Fibroblast of lung (primary cell): ENCODE data around the gene CTNND2. TPM values are rescaled to one million over a fixed set of nuclear protein-coding genes. Genes with fewer than 3 reads are reported as not detected.
"Not testable (repeated sequence)": the region's sequence is repeated elsewhere in the genome, so short reads cannot be mapped to it uniquely, and the experiment has no call there.

ENCODE experiments used
- DNase-seq, 2 donors: peaks; one replicate each; pipeline versions ENCODE4 v3.0.0 to v3.0.0-alpha.2; 2010; ENCODE audit warnings: low read depth in 2 of 2
- H2AFZ ChIP-seq: 2 replicates; pipeline ENCODE4 v1.5.1; 2012; ENCODE audit warnings: low read length, control low read depth, inconsistent platforms
- H3K27ac ChIP-seq: 2 replicates; pipeline ENCODE4 v1.5.1; 2011; ENCODE audit warnings: low read length, control low read depth; ENCODE audit not compliant: insufficient read depth
- H3K27me3 ChIP-seq: 2 replicates; pipeline ENCODE4 v1.5.1; 2011; ENCODE audit warnings: mild to moderate bottlenecking, low read length; ENCODE audit not compliant: control insufficient read depth, insufficient read depth
- H3K36me3 ChIP-seq: 2 replicates; pipeline ENCODE4 v1.5.1; 2011; ENCODE audit warnings: low read length; ENCODE audit not compliant: control insufficient read depth, insufficient read depth
- H3K4me1 ChIP-seq: 2 replicates; pipeline ENCODE4 v1.5.1; 2011; ENCODE audit warnings: low read length; ENCODE audit not compliant: control insufficient read depth, insufficient read depth; ENCODE audit errors: extremely low read depth
- H3K4me2 ChIP-seq: 2 replicates; pipeline ENCODE4 v1.5.1; 2011; ENCODE audit warnings: low read length, control low read depth; ENCODE audit not compliant: insufficient read depth; ENCODE audit errors: extremely low read depth
- H3K4me3 ChIP-seq, 4 experiments: fragments of 200-600 bp in 1 of 4; sonication (generic) in 1 of 4; replicated peaks in 1 of 4; 2 replicates each; pipeline ENCODE4 v1.5.1; 2011 to 2016; ENCODE audit warnings: low read length in 4 of 4, low read depth in 3 of 4, mild to moderate bottlenecking in 3 of 4, control low read depth in 2 of 4, inconsistent platforms in 1 of 4, mixed read lengths in 1 of 4; ENCODE audit not compliant: insufficient read depth in 1 of 4; ENCODE audit errors: control extremely low read depth in 1 of 4
- H3K79me2 ChIP-seq: 2 replicates; pipeline ENCODE4 v1.5.1; 2012; ENCODE audit warnings: mild to moderate bottlenecking, low read length, inconsistent platforms; ENCODE audit not compliant: control insufficient read depth, insufficient read depth
- H3K9ac ChIP-seq: 2 replicates; pipeline ENCODE4 v1.5.1; 2011; ENCODE audit warnings: mild to moderate bottlenecking, low read length, control low read depth; ENCODE audit not compliant: insufficient read depth
- H3K9me3 ChIP-seq: 2 replicates; pipeline ENCODE4 v1.5.1; 2012; ENCODE audit warnings: low read depth, low read length; ENCODE audit not compliant: control insufficient read depth, insufficient read depth
- H4K20me1 ChIP-seq: 2 replicates; pipeline ENCODE4 v1.5.1; 2011; ENCODE audit warnings: low read length; ENCODE audit not compliant: control insufficient read depth, insufficient read depth; ENCODE audit errors: extremely low read depth
- CTCF ChIP-seq, 2 donors: IDR thresholded peaks in 1 of 2; conservative IDR thresholded peaks in 1 of 2; 1 replicate in 1 of 2; 2 replicates in 1 of 2; pipeline ENCODE4 v1.5.1; 2011 to 2012; ENCODE audit warnings: low read length in 2 of 2, control low read depth in 1 of 2, inconsistent platforms in 1 of 2, low read depth in 1 of 2, mild to moderate bottlenecking in 1 of 2
- EZH2 ChIP-seq: IDR thresholded peaks from 2 replicates; pipeline ENCODE4 v1.5.1; 2012; ENCODE audit warnings: low read length, control low read depth, mild to moderate bottlenecking; ENCODE audit errors: missing control alignments
- polyA plus RNA-seq, 2 donors: library from polyadenylated mRNA; depleted of rRNA in 1 of 2; stranded (reverse) in 1 of 2; unstranded in 1 of 2; fragments of >200 nt; gene quantifications; 2 replicates each; pipeline ENCODE4 v1.2.1, GENCODE V29; 2011 to 2012; ENCODE audit warnings: missing spikeins in 1 of 2
- total RNA-seq: library from RNA; depleted of rRNA; stranded (reverse); fragments of >200 nt; gene quantifications from 2 replicates; pipeline ENCODE4 v1.2.1, GENCODE V29; 2014

CTNND2 gene
- total and polyA plus RNA-seq, 2 donors (not counting 1 experiment from before 2014, with no cell fraction given): not detected

- H3K9me3 ChIP-seq: no peaks in the 10 kb centered on the region
- H3K4me2 ChIP-seq: no peak overlapping the region
- no peaks in the 10 kb centered on the region for H3K36me3 ChIP-seq
- H3K9ac ChIP-seq: no peak overlapping the region
- no peak for DNase-seq
- H3K27ac ChIP-seq: no peak overlapping the region
- no peak overlapping the region for H3K4me3 ChIP-seq
- H3K27me3 ChIP-seq: no peaks in the 10 kb centered on the region
- H3K79me2 ChIP-seq: no peaks in the 10 kb centered on the region
- no peaks in the 10 kb centered on the region for H3K4me1 ChIP-seq
- no peaks in the 10 kb centered on the region for H4K20me1 ChIP-seq
- H2AFZ ChIP-seq: no peak overlapping the region
- no peak for TF ChIP-seq EZH2
- no peak for TF ChIP-seq CTCF (conservative IDR thresholded peaks at IDR 0.05 in 1 of 2, IDR thresholded peaks at IDR 0.05 in 1 of 2; ENCODE audit: low read depth in 1 of 2, low read length in 2 of 2)
Measured at GRCh38 chr5:11620172-11620571, 284.1 kb downstream of the CTNND2 start.

- Histone ChIP-seq H3K4me2 (no peak overlapping the region), H3K9ac (no peak overlapping the region), H3K36me3 (no peaks in the 10 kb centered on the region), H3K27ac (no peak overlapping the region), H3K27me3 (no peaks in the 10 kb centered on the region), H3K4me1 (no peaks in the 10 kb centered on the region), H4K20me1 (no peaks in the 10 kb centered on the region), H3K79me2 (no peaks in the 10 kb centered on the region), H3K4me3 (no peak overlapping the region), H3K9me3 (no peaks in the 10 kb centered on the region), H2AFZ (no peak overlapping the region)
- DNase-seq: peak in 1 of 2 donors; percentile 48
- no peak for TF ChIP-seq EZH2
Measured at GRCh38 chr5:11619339-11620024, 284.8 kb downstream of the CTNND2 start.

- Histone ChIP-seq H3K4me2 (no peak overlapping the region), H4K20me1 (no peaks in the 10 kb centered on the region), H3K4me3 (no peak overlapping the region), H3K9me3 (no peaks in the 10 kb centered on the region), H3K9ac (no peak overlapping the region), H3K79me2 (no peaks in the 10 kb centered on the region), H3K27ac (no peak overlapping the region), H3K27me3 (no peaks in the 10 kb centered on the region), H3K4me1 (no peaks in the 10 kb centered on the region), H2AFZ (no peak overlapping the region), H3K36me3 (no peaks in the 10 kb centered on the region)
- peak in 1 of 2 donors; percentile 26 for DNase-seq
- no peak for TF ChIP-seq CTCF (conservative IDR thresholded peaks at IDR 0.05 in 1 of 2, IDR thresholded peaks at IDR 0.05 in 1 of 2; ENCODE audit: low read depth in 1 of 2, low read length in 2 of 2)
- no peak for TF ChIP-seq EZH2
Measured at GRCh38 chr5:11617080-11617479, 287.2 kb downstream of the CTNND2 start.

- H3K27me3 ChIP-seq, H3K4me1 ChIP-seq, H3K27ac ChIP-seq, H3K9me3 ChIP-seq, H3K9ac ChIP-seq, H2AFZ ChIP-seq, DNase-seq, H3K36me3 ChIP-seq, H3K4me3 ChIP-seq, H4K20me1 ChIP-seq, H3K79me2 ChIP-seq, H3K4me2 ChIP-seq: not testable (repeated sequence)
Measured at GRCh38 chr5:11616624-11617023, 287.6 kb downstream of the CTNND2 start.
